Activated B cell treated with CpG ODN at 0.5 μM for 24 hours (primary cell): ENCODE data around the gene MACROD2. TPM values are rescaled to one million over a fixed set of nuclear protein-coding genes. Genes with fewer than 3 reads are reported as not detected.

Source experiments
- ATAC-seq: fragments of 200-7000 bp; cut with Tn5 transposase; one replicate; pipeline ENCODE4 v1.10.0; 2021; ENCODE audit warnings: low read depth, mild to moderate bottlenecking, moderate library complexity
- CTCF ChIA-PET: fragments of 350-600 bp; sonication (Branson Sonifier 250); formaldehyde crosslinking; loops from one replicate; lab custom pipeline; 2021; ENCODE audit warnings: antibody characterized with exemption; lab: Charles Lee
- POLR2A ChIA-PET: fragments of 350-600 bp; sonication (Branson Sonifier 250); formaldehyde crosslinking; loops from one replicate; lab custom pipeline; 2021; ENCODE audit warnings: antibody characterized with exemption; lab: Charles Lee
- DNase-seq: peaks from one replicate; pipeline ENCODE4 v3.0.0; 2022
- H3K27ac Mint-ChIP-seq: one replicate; pipeline ENCODE4 v1.8.0; 2020; ENCODE audit warnings: mixed read lengths
- H3K27me3 Mint-ChIP-seq: one replicate; pipeline ENCODE4 v1.8.0; 2021; ENCODE audit warnings: mixed read lengths
- H3K36me3 Mint-ChIP-seq: one replicate; pipeline ENCODE4 v1.8.0; 2021; ENCODE audit warnings: low read depth, mixed read lengths
- H3K4me1 Mint-ChIP-seq: one replicate; pipeline ENCODE4 v1.8.0; 2021; ENCODE audit warnings: mixed read lengths
- H3K4me3 Mint-ChIP-seq: one replicate; pipeline ENCODE4 v1.8.0; 2020; ENCODE audit warnings: mild to moderate bottlenecking, mixed read lengths
- H3K9me3 Mint-ChIP-seq: one replicate; pipeline ENCODE4 v1.8.0; 2020; ENCODE audit warnings: mixed read lengths
- intact Hi-C: fragments of 100-400 bp; cut with micrococcal nuclease; formaldehyde crosslinking; loops from one replicate; pipeline ENCODE4 v1.15.1; 2024
- total RNA-seq: library from RNA; stranded (reverse); gene quantifications from 2 replicates; pipeline ENCODE4 v1.2.3, GENCODE V29; 2022
- TF ChIP-seq, protein P1 (sequence below): fragments of 200-600 bp; IDR thresholded peaks from one replicate; pipeline ENCODE4 v1.8.0; 2022; ENCODE audit warnings: antibody characterized with exemption, mild to moderate bottlenecking

MACROD2 gene
- total RNA-seq, 1 donor from 2014 or later = 55.1 TPM

DNA sequence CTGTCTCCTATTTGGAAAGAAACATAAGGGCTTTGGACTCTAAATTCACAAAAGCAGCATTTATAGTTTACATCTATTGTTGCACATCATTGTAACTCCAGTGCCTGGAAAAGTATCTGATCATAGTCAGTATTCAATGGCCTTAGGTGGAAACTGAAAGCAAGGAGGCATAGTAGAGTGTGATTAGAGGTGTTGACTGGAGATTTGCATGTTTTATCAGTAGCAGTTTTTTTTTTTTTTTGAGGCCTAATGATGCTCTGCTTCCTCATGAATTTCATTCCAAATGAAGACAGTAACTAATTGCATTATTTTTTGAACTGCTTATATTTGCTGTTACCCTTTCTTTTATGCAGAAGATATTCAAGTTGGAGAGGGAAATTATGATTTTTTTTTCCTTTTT lies 555.3 kb downstream of the MACROD2 start:
- H3K27ac Mint-ChIP-seq = no peak overlapping the region
- TF ChIP-seq, protein P1, sequence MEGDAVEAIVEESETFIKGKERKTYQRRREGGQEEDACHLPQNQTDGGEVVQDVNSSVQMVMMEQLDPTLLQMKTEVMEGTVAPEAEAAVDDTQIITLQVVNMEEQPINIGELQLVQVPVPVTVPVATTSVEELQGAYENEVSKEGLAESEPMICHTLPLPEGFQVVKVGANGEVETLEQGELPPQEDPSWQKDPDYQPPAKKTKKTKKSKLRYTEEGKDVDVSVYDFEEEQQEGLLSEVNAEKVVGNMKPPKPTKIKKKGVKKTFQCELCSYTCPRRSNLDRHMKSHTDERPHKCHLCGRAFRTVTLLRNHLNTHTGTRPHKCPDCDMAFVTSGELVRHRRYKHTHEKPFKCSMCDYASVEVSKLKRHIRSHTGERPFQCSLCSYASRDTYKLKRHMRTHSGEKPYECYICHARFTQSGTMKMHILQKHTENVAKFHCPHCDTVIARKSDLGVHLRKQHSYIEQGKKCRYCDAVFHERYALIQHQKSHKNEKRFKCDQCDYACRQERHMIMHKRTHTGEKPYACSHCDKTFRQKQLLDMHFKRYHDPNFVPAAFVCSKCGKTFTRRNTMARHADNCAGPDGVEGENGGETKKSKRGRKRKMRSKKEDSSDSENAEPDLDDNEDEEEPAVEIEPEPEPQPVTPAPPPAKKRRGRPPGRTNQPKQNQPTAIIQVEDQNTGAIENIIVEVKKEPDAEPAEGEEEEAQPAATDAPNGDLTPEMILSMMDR = no peak
- POLR2A ChIA-PET = no interaction called here
- DNase-seq (no peak), ATAC-seq (no peak)
- CTCF ChIA-PET = no interaction called here
- intact Hi-C loops = no loop called here
- H3K36me3 Mint-ChIP-seq = no peaks in the 10 kb centered on the region
- no peak overlapping the region for H3K4me3 Mint-ChIP-seq
- peaks cover 4% of the 10 kb centered on the region for H3K27me3 Mint-ChIP-seq
- no peaks in the 10 kb centered on the region for H3K4me1 Mint-ChIP-seq
- no peaks in the 10 kb centered on the region for H3K9me3 Mint-ChIP-seq

GRCh38 chr20:14553774-14554534 lies 558.6 kb downstream of the MACROD2 start:
- POLR2A ChIA-PET = no interaction called here
- no peak for ATAC-seq
- peaks cover 2% of the 10 kb centered on the region for H3K27me3 Mint-ChIP-seq

GRCh38 chr20:14555676-14556075 lies 560.4 kb downstream of the MACROD2 start:
- TF ChIP-seq, protein P1 = no peak
- no peak for ATAC-seq
- CTCF ChIA-PET = no interaction called here

More at GRCh38 chr20:14553774-14554534, 558.6 kb downstream of the MACROD2 start:
- Mint-ChIP-seq H3K27ac (no peak overlapping the region), H3K4me1 (no peaks in the 10 kb centered on the region), H3K36me3 (no peaks in the 10 kb centered on the region), H3K9me3 (no peaks in the 10 kb centered on the region), H3K4me3 (no peak overlapping the region)
- TF ChIP-seq, protein P1 = no peak
- CTCF ChIA-PET = no interaction called here
- intact Hi-C loops = no loop called here
- no peak for DNase-seq

GRCh38 chr20:14556206-14556605 lies 560.9 kb downstream of the MACROD2 start:
- TF ChIP-seq, protein P1 = no peak
- no peak overlapping the region for H3K27ac Mint-ChIP-seq
- CTCF ChIA-PET = no interaction called here
- H3K4me3 Mint-ChIP-seq = no peak overlapping the region
- POLR2A ChIA-PET = no interaction called here
- intact Hi-C loops = no loop called here
- no peaks in the 10 kb centered on the region for H3K27me3 Mint-ChIP-seq
- no peak for DNase-seq
- H3K4me1 Mint-ChIP-seq = no peaks in the 10 kb centered on the region
- no peaks in the 10 kb centered on the region for H3K36me3 Mint-ChIP-seq
- no peak for ATAC-seq
- no peaks in the 10 kb centered on the region for H3K9me3 Mint-ChIP-seq

More at GRCh38 chr20:14555676-14556075, 560.4 kb downstream of the MACROD2 start:
- Mint-ChIP-seq H3K27ac (no peak overlapping the region), H3K36me3 (no peaks in the 10 kb centered on the region), H3K4me1 (no peaks in the 10 kb centered on the region), H3K4me3 (no peak overlapping the region), H3K27me3 (no peaks in the 10 kb centered on the region), H3K9me3 (no peaks in the 10 kb centered on the region)
- POLR2A ChIA-PET = no interaction called here
- no peak for DNase-seq
- intact Hi-C loops = no loop called here

- no peaks in the 10 kb centered on the region for H3K36me3 Mint-ChIP-seq
- H3K4me3 Mint-ChIP-seq = no peak overlapping the region
- CTCF ChIA-PET = no interaction called here
These were observed 564.3 kb downstream of the MACROD2 start for GRCh38 chr20:14559612-14560011.

More at GRCh38 chr20:14559612-14560011, 564.3 kb downstream of the MACROD2 start:
- H3K4me1 Mint-ChIP-seq = no peaks in the 10 kb centered on the region
- peaks cover 4% of the 10 kb centered on the region for H3K9me3 Mint-ChIP-seq
- ATAC-seq = no peak
- no peaks in the 10 kb centered on the region for H3K27me3 Mint-ChIP-seq
- H3K27ac Mint-ChIP-seq = no peak overlapping the region
- intact Hi-C loops = no loop called here
- TF ChIP-seq, protein P1 = no peak
- no peak for DNase-seq
- POLR2A ChIA-PET = no interaction called here
